Fibroblast of peridontal ligament (primary cell): Measurements from ENCODE around the gene TXNDC9.
"Not testable (repeated sequence)": the region's sequence is repeated elsewhere in the genome, so short reads cannot be mapped to it uniquely, and the experiment has no call there.

Source experiments
- DNase-seq: peaks from one replicate; pipeline ENCODE4 v3.0.0-alpha.2; 2010; ENCODE audit errors: extremely low read depth

TXNDC9 gene

GRCh38 chr2:99335911-99336803 is at the start of gene TXNDC9:
Gene TXNDC9, minus strand, starts transcription at chr2:99336333. Its CDS starts 3,123 bp downstream, at chr2:99333210.
- peak; percentile 99 for DNase-seq

GRCh38 chr2:99382143-99382542 is 46.0 kb upstream of the TXNDC9 start:
- DNase-seq: no peak

GRCh38 chr2:99380376-99381010 is 44.4 kb upstream of the TXNDC9 start:
- DNase-seq: no peak

GRCh38 chr2:99377879-99378278 is 41.7 kb upstream of the TXNDC9 start:
- DNase-seq: no peak

- DNase-seq: no peak
Measured at GRCh38 chr2:99376254-99376864, 40.2 kb upstream of the TXNDC9 start.

GRCh38 chr2:99374747-99375146 is 38.6 kb upstream of the TXNDC9 start:
- DNase-seq: no peak

- DNase-seq: no peak
Measured at GRCh38 chr2:99373144-99373543, 37.0 kb upstream of the TXNDC9 start.

GRCh38 chr2:99368854-99369253 is 32.7 kb upstream of the TXNDC9 start:
- not testable (repeated sequence) for DNase-seq

GRCh38 chr2:99365661-99366060 is 29.5 kb upstream of the TXNDC9 start:
- no peak for DNase-seq

GRCh38 chr2:99356853-99357252 is 20.7 kb upstream of the TXNDC9 start:
- DNase-seq: no peak

GRCh38 chr2:99354825-99355224 is 18.7 kb upstream of the TXNDC9 start:
- not testable (repeated sequence) for DNase-seq

- DNase-seq: peak; percentile 58
Measured at GRCh38 chr2:99354070-99354469, 17.9 kb upstream of the TXNDC9 start.

- DNase-seq: no peak
Measured at GRCh38 chr2:99350194-99350593, 14.1 kb upstream of the TXNDC9 start.

- no peak for DNase-seq
Measured at GRCh38 chr2:99348173-99348572, 12.0 kb upstream of the TXNDC9 start.

- no peak for DNase-seq
Measured at GRCh38 chr2:99346218-99346617, 10.1 kb upstream of the TXNDC9 start.

- not testable (repeated sequence) for DNase-seq
Measured at GRCh38 chr2:99345446-99345845, 9.3 kb upstream of the TXNDC9 start.

GRCh38 chr2:99342536-99342935 is 6.4 kb upstream of the TXNDC9 start:
- no peak for DNase-seq

- DNase-seq: no peak
Measured at GRCh38 chr2:99340669-99341236, 4.6 kb upstream of the TXNDC9 start.

GRCh38 chr2:99338029-99338585 is 2.0 kb upstream of the TXNDC9 start:
- peak; percentile 23 for DNase-seq

- DNase-seq: peak; percentile 95
Measured at GRCh38 chr2:99337113-99338028, 1.2 kb upstream of the TXNDC9 start, which contains the start of gene EIF5B. Gene EIF5B, plus strand, starts transcription at chr2:99337389. Its CDS starts 166 bp downstream, at chr2:99337555.

GRCh38 chr2:99336804-99337112 is 625 bp upstream of the TXNDC9 start:
- no peak for DNase-seq
